Skin of body (tissue), 2 donors: Measurements from ENCODE around the gene MAP3K20. TPM values are rescaled to one million over a fixed set of nuclear protein-coding genes. Genes with fewer than 3 reads are reported as not detected.
"Not testable (repeated sequence)": the region's sequence is repeated elsewhere in the genome, so short reads cannot be mapped to it uniquely, and the experiment has no call there.

Source experiments
- DNase-seq: peaks from one replicate; lab custom pipeline; 2025; lab: John Stamatoyannopoulos, UW
- total RNA-seq: library from RNA; depleted of rRNA; stranded (reverse); fragments of >200 nt; gene quantifications from one replicate; pipeline ENCODE4 v1.2.3, GENCODE V29; 2014

The MAP3K20 gene
- total RNA-seq, 1 donor from 2014 or later: 60.2 TPM

- DNase-seq: no peak
Observed at GRCh38 chr2:173271135-173271534, 195.5 kb downstream of the MAP3K20 start.

DNA sequence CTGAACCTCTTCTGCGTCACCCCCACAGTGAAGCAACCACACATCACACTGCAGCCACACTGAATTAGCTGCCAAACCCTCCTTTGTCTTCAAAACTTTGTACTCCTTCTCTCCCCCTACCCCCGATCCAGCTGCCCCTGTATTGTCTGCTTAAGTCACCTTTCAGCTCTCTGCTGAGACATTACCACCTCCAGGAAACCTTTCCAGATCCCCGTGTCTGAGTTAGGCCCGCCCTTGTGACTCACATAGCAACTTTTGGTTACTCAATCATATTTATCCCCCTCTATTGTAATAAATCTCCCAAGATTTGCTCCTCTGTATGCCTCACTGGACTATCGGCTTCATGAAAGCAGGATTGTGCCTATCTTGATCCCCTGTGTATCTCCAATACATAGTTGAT lies 196.2 kb downstream of the MAP3K20 start:
- DNase-seq: no peak

- DNase-seq: no peak
Observed at GRCh38 chr2:173272849-173273248, 197.2 kb downstream of the MAP3K20 start.

DNA sequence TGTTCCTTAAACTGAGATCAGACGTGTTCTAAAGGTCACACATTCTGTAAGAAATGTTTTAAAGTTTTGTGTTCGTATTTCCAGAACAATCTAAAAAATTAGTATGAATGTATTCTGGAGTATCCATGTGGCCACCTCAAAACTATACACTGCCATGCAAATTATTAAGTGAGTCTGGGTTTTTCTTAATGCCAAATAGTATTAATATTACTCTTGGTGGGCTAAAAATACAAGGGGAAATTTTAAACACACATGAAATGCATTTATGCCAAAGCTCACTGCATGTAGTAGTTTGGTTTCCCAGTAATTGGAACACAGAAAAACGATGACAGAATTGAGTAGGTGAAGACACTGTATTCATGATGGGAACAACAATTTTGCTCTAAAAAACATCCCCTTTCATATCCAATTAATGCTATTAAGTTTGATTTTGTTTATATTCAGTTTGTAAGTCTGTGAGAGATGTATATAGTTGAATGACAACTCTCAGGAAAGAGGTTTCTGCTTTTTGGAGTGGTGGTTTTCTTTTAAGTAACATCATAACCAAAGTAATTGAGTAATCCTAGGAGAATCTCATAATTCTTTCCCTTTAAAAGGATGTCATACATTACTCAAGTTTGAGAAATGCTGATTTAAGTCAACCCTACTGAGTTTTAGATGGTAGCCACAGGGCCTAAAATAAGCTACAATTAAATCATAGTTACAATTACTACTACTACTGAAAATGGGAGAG lies 203.3 kb downstream of the MAP3K20 start:
- no peak for DNase-seq

DNA sequence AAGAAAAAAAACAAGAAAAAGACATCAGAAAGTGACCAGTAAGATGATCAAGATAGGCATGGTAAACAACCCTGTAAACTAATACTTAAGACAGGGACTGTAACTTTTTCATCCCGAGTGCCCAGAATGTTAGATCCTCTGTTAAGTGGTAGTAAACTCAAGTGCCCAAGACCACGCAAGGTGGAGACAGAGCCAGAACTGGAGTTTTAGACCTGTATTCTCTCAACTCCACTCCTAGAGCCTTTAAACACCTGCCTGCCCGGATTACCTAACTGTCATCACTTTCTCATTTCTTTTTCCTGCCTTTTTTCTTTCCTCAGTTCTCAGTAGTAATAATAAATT lies 203.9 kb downstream of the MAP3K20 start:
- DNase-seq: no peak

DNA sequence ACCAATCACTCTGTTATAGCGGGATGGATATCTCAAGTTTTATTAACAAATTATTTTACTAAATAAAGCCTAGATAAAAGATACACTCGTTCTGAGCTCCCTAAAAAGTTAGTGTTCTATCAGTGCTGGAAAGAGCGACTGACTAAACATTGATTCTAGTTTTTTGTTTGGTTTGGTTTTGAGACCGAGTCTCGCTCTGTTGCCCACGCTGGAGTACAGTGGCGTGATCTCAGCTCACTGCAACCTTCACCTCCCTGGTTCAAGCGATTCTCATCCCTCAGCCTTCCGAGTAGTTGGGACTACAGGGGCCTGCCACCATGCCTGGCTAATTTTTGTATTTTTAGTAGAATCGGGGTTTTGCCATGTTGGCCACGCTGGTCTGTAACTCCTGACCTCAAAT lies 205.2 kb downstream of the MAP3K20 start:
- DNase-seq: no peak

GRCh38 chr2:173281898-173282297 lies 206.3 kb downstream of the MAP3K20 start:
- not testable (repeated sequence) for DNase-seq

DNA sequence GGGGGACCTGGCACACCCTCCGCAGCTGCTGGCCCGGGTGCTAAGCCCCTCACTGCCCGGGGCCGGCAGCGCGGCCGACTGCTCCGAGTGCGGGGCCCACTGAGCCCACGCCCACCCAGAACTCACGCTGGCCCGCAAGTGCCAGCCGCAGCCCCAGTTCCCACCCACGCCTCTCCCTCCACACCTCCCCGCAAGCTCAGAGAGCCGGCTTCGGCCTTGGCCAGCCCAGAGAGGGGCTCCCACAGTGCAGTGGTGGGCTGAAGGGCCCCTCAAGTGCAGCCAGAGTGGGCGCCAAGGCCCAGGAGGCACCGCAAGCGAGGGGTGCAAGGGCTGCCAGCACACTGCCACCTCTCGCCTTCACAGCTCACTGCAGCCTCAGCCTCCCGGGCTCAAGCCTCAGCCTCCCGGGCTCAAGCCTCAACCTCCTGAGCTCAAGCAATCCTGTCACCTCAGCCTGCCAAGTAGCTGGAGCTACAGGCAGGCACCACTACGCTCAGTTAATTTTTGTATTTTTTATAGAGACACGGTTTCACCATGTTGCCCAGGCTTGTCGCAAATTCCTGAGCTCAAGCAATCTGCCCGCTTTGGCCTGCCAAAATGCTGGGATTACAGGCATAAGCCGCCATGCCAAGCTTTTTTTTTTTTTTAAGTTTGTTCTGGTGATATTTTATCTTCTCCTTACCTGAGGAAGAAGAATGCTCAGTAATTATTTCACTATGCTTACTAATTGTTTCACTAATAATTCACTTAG lies 207.3 kb downstream of the MAP3K20 start:
- no peak for DNase-seq

DNA sequence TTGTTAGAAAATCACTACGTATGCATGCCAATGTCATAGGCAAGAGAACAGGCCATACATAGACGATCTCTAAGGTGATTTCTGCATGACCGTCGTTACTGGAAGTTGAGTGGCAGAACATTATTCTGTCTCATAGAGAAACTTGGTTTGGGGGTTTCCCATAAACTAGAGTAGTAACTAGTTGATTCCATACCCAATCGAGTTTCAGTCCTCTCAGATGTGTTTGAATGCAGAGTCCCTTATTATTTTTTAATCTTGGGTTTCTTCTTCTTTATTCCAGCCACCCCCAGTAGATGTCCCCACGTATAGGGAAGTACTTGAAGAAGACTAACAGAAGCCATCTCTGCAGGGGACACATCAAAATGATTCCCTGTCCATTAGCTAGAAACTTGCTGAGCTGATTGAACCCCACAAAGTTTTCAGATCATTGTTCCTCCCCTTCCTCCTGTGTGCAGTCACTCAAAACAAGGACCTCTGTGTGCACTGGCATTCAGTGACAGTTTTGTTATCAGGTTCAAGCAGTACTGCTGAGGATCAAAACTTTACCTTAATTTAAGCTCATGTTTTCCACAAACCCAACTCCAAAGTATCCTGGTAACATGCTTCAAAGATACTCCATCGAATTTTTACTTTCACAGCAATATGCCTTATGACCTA lies 210.6 kb downstream of the MAP3K20 start:
- no peak for DNase-seq

DNA sequence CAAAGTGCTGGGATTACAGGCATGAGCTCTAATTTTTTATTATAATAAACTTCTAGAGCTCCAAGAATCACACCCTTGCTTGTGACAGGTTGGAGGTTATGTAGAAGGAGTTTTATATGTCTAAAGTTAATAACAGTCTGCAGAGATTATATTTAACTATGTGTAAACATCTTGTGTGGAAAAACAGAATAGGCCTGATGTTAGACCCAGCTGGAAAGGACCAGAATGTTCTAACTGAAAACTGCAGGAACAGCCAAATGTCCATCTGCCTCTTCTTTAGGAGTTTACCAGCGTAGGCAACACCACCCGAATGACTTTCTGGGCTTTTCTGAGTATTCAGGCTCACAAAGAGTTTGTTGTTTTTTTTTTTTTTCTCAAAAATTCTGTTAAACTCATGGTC lies 211.9 kb downstream of the MAP3K20 start:
- DNase-seq: no peak

DNA sequence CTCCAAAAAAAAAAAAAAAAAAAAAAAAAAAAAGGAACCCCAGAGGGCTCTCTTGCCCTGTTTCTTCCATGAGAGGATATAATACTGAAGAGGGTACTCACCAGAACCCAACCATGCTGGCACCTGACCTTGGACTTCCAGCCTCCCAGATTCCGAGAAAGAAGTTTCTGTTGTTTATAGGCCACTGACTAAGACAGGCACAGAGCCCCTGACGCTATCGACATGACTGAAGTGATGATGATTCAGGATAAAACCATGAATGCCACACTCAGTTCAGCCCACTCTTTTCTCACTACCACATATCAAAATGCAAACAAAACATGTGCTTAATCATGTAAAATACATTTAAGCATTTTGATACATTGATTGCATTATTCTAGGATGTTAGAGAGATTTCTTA lies 212.9 kb downstream of the MAP3K20 start:
- DNase-seq: no peak

DNA sequence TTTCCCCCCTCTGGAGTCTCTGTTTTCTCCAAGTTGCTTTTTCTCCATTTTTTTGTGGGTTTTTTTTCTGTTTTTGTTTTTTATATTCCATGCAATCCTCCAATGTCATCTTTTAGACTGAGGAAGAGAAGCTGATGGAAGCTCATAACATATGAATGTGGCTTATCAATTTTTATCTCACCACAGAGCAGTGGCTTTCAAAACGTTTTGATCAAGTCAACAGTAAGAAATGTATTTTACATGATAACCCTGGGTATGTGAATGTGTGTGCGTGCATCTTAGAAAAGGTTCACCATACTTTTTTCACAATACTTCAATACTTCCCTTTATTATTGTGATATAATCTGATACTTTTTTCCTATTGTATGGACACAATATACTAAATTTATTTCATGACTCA lies 214.4 kb downstream of the MAP3K20 start:
- no peak for DNase-seq

GRCh38 chr2:173290518-173290917 lies 214.9 kb downstream of the MAP3K20 start:
- DNase-seq: no peak

- no peak for DNase-seq
Observed at GRCh38 chr2:173291412-173291811, 215.8 kb downstream of the MAP3K20 start.

- no peak for DNase-seq
Observed at GRCh38 chr2:173296235-173296634, 220.6 kb downstream of the MAP3K20 start.

DNA sequence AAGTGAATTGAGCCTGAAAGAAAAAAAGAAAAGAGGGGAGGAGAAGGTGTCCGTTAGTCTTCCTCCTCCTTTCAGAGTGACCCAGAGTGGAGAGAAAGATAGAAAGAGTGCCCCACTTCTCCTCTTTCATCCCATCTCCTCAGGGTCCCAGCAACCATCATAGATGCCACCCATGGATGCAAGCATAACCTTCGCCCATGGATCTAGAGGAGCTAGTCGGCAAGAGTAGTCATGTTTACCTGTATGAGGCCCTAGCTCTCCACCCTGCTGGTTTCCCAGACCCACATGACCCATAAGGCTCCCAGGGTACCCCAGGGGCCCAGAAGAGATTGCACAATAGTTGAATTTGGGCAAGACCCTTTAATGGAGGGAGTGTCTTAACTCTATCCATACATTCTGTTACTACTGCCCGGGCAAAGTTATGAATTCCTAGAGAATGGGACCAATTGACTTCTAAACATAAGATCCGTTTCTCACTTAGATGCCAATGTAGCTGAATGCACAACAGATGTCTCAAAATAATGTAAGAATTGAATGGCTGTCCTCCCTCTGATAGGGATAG lies 223.0 kb downstream of the MAP3K20 start:
- no peak for DNase-seq

DNA sequence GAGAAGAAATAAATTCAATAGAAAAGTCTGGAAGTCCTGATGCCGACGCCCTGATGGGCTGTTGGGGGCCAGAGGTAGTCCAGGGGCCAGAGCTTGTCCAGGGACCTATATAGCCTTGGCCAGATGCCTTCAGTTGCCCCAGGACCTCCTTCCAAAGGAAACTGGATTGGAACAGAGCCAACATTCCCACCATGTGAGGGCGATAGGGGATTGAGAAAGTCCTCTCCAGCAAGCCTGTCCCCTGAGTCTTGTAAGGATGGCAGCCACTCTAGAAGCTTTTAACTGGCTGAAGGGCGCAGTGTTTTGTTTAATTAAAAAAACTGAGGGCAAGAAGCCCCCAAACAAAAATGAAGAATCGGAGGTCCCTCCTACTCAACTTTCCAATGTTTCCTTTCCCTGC lies 224.1 kb downstream of the MAP3K20 start:
- DNase-seq: no peak

- DNase-seq: no peak
Observed at GRCh38 chr2:173300458-173300857, 224.8 kb downstream of the MAP3K20 start.

DNA sequence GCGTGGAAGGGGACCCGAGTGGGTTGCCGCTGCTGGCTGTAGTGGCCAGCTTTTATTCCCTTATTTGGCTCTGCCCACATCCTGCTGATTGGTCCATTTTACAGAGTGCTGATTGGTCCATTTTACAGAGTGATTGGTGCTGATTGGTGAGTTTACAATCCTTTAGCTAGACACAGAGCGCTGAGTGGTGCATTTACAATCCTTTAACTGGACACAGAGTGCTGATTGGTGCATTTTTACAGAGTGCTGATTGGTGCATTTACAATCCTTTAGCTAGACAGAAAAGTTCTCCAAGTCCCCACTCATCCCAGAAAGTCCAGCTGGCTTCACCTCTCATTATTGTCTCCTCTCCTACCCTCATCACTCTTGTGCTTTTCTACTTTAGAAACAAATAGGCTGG lies 225.9 kb downstream of the MAP3K20 start:
- not testable (repeated sequence) for DNase-seq

GRCh38 chr2:173305303-173305702 lies 229.7 kb downstream of the MAP3K20 start:
- no peak for DNase-seq

- DNase-seq: no peak
Observed at GRCh38 chr2:173307293-173307692, 231.6 kb downstream of the MAP3K20 start.

- not testable (repeated sequence) for DNase-seq
Observed at GRCh38 chr2:173309370-173309769, 233.7 kb downstream of the MAP3K20 start.
